ENCODE measurements around the gene TCEA3.

TCEA3 gene

DNA sequence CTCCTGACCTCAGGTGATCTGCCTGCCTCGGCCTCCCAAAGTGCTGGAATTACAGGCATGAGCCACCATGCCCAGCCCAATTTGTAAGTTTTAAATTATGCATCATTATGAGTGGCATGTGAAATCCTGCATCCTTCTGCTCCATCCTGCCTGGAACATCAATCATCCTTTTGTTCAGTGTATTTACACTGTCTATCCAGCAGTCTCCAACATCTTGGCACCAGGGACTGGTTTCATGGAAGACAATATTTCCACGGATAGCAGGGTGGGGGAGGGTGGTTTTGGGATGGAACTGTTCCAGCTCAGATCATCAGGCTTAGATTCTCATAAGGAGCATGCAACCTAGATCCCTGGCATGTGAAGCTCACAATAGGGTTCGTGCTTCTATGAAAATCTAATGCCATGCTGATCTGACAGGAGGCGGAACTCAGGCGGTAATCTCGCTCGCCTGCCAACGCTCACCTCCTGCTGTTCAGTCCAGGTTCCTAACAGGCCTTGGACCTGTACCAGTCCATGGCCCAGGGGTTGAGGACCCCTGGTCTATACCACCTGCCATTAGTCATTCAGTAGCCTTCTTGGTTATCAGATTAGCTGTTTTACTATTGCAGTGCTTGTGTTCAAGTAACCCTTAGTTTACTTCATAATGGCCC lies 22.2 kb upstream of the TCEA3 start:
- no peak for DNase-seq (ENCODE audit: low read depth)

DNA sequence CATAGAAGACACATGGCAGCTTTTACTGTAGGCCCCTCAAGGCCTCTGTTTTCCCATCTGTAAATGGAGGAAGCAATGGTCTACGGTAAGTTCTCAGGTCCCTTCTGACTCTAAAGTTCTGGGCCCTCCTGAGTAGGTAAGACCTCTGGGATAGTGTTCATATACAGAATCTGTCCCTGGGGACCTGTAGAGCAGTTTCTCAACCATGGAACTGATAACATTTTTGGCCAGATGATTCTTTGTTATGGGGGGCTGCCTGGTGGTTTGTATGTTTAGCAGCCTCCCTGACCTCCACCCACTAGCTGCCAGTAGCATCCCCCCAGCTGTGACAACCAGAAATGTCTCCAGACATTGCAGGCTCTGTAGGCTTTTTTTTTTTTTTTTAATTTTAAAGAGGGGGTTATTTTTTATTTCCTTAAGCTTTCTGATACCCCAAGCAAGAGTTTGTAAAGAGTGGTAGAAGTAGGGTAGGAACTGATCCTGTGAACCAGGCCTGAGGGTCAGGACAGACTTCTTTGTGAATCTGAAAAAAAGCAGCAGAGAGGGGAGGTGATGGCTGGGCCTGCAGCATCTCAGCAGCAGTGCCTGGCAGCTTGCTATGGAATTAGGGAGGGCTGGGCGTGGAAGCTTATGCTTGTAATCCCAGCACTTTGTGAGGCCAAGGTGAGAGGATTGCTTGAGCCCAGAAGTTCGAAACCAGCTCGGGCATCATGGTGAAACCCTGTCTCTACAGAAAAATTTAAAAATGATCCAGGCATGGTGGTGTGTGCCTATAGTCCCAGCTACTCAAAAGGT lies 20.2 kb upstream of the TCEA3 start:
- DNase-seq (ENCODE audit: low read depth) = no peak

DNA sequence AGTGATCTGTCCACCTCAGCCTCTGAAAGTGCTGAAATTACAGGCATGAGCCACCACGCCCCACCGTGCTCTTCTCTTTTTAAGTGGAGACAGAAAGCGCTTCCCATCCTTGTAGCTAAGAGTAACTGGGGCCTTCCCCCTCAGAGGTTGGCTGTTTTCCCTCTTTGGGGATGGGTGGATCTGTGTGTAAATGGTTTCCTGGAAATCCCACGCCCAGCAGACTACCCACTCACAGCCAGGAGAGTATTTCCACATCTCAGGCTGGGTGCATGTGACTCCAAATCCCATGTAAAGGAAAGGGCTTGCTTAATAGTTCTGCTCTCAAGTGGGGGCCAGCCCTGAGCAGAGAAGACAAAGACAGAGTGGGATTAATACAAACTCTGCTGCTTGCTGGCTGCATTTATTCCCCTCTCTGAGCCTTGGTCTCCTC lies 19.6 kb upstream of the TCEA3 start:
- no peak for DNase-seq (ENCODE audit: low read depth)

DNA sequence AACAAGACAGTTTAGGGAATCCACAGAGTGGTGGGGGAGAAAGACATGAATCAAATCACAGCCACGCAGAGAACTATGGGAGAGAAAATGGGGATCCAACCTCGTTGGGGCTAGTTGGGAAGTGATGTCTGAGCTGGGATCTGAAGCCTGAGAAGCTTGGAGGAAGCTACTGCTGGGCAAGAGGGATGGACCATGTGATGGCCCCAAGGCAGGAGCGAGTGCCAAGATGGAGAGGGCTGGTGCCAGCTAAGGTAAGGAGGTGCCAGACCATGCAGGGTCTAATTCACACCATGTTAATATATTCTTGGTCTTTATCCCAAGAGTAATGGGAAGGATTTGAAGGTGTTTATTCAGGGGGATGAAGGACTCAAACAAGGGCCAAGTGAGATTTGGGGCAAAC lies 18.2 kb upstream of the TCEA3 start:
- no peak for DNase-seq (ENCODE audit: low read depth)

DNA sequence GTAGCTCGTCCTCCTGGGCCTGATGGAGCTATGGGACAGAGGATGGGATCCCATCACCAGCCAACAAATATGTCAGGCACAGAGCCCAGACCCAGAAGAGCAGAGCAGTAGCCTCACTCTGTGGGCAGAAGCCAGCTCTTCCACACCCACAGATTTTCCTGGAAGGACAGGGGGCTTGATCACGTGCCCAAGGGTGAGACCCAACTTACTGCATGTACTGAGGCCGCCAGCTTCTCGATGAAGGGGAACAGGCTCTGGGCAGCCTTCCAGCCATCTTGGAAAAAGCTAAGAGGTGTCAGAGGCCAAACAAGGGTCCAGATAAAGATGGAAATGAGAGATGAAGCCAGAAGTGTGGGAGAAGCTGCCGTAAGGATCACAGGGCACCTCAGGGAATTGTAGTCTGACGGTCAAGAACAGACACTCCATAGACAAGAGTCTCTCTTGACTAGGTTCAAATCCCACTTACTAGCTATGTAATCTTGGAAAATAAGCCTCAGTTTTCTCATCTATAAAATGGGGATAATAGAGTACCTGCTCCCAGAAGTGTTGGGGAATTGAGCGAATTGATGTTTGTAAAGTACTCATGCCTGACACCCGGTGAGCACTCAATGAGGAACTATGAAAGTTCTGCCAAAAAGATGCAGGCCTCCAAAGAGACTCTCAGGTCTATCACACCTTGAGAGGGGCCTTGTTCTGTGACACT lies 17.0 kb upstream of the TCEA3 start:
- DNase-seq (ENCODE audit: low read depth) = no peak

DNA sequence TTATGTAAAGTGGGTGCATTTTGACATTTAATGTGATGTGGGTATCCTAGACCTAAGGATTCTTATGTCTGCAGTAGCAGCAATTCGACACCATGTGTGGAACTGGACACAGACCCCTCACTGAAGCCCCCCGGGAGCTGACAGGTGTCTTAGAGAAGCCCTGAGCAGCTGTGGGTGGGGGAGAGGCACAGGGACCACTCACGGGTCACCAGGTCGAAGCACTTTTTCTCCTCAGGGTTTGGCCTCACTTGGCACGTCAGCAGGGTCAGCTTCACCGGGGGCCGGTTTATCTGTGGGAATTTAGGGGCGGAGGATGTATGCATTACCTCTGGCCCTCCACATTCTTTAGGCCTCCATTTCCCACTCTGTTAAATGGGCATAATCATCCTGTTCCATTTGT lies 14.0 kb upstream of the TCEA3 start:
- no peak for DNase-seq (ENCODE audit: low read depth)

DNA sequence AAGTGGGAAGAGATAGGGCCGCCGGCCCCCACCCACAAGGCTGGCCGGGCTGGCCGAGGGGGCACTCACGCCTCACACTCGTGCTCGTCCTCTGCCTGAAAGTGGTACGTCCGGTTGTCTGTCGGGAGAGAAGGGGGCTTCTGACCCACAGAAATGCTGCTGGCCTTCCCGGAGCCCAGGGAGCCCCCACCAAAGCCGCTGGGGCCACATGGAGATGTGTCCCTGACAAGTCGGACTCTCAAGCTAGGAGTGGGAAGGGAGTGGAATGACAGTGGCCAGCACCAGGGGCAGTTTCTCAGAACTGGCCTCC lies 12.8 kb upstream of the TCEA3 start:
- DNase-seq (ENCODE audit: low read depth) = no peak

DNA sequence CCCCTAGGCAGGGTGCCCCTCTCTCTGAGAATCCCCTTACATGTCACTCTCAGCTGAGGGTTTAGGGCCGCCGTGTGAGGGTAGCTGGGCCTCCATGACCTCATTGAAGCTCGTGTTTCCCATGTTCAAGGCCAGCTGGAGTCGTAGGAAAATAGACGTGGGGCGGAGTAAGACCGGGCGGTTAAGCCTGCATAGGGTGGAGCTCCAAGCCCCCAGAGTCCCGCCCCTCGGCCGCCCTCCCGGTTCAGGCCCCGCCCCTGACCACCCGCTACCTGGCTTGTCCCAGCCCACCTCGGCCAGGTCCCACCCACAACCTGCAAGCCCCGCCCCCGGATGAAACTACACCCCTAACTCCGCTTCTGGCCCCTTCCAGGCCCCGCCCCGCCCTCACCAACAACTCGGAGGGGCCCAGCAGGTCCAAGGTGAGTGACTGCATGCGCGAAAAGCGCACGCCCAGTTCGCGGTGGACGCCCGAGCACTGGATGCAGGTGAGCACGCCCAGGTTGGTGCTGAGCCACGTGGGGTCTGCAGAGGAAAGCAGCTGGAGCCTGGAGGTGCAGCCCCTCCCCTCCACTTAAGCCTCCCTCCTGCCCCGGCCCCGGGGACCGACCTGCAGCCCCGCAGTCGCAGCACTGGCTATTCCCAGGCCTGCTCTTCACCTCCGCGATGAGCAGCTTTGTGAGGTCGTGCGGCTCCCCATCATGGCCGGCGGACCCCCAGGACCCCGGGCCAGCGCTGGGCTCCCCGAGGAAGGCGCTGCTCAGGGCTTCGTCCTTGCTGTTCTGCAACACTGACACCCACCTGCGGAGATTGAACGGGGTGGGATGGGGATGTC lies 12.2 kb upstream of the TCEA3 start:
- DNase-seq (ENCODE audit: low read depth) = peak; percentile 19

DNA sequence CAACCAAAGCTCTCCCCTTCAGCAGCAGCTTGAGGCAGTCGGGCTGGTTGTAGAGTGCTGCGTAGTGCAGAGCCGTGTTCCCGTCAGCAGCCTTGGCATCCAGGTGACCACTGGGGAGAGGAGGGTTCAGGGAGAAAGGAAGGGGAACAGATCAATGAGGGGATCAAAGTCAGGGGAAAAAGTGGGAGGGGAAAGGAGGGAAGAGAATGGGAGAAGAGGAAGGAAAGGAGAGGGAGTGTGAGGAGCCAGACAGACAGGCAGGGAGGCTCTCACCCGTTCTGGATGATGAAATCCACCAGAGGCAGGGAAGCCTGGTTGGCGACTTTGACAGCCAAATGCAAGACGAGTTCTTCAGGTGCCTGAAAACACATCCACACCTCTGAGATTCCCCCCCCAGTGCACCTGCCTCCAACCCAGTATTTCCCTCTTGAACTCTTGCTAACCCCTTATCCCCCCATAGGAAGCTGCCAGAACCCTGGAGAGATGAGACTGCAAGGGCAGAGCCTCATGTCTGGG lies 9.8 kb upstream of the TCEA3 start:
- DNase-seq (ENCODE audit: low read depth) = no peak

DNA sequence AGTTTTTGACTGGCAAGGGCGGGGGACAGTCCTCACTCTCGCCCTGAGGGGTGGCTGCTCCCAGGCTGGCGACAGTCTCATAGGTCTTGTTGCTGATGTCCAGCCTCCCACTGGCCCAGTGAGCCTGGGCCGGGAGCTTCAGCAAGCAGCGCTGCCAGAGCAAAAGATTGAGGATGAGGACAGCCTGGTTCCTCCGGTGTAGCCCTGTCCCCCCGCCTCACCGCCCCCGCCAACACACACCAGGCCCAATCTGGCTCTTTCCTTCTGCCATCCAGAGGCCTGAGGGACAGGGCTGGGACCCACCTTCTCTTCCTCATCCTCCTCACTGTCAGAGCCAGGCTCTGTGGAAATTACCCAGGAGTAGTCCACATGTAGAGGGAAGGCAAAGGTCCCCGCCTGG lies 8.6 kb upstream of the TCEA3 start:
- DNase-seq (ENCODE audit: low read depth) = no peak

DNA sequence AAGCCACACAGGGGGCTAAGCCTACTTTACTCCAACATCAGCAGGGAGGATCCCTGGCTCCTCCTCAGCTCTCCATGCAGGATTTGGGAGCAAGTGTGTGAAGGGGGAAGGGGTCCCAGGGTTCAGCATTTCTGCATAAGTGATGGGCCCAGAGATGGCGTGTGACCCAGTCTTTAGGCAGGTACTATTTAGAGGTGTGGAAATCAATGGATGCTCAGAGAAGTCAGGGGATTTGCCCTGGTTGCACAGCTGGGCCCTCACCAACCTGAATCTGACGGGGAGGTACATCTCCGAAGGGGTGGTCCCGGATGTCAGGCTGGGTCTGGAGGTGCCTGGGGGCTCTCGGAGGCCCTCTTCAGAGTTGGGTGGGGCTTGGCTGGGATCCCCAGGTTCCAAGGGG lies 6.9 kb upstream of the TCEA3 start:
- DNase-seq (ENCODE audit: low read depth) = no peak

DNA sequence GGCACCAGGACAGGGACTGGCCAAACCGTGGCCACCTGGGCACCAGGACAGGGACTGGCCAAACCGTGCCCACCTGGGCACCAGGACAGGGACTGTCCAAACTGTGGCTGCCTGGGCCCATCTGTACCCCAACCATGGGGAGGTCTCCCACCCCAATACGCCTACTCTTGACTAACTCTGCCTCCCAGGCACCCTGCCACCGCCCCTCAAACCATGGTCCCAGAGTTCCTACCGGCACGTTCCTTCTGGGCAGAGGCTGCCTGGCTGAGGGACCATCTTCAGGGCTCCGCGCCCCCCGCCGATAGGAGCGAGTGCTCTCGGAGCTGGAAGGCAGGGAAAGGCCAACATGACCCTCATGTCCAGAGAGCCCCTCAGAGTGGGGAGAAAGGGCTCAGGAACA lies 6.3 kb upstream of the TCEA3 start:
- DNase-seq (ENCODE audit: low read depth) = no peak

DNA sequence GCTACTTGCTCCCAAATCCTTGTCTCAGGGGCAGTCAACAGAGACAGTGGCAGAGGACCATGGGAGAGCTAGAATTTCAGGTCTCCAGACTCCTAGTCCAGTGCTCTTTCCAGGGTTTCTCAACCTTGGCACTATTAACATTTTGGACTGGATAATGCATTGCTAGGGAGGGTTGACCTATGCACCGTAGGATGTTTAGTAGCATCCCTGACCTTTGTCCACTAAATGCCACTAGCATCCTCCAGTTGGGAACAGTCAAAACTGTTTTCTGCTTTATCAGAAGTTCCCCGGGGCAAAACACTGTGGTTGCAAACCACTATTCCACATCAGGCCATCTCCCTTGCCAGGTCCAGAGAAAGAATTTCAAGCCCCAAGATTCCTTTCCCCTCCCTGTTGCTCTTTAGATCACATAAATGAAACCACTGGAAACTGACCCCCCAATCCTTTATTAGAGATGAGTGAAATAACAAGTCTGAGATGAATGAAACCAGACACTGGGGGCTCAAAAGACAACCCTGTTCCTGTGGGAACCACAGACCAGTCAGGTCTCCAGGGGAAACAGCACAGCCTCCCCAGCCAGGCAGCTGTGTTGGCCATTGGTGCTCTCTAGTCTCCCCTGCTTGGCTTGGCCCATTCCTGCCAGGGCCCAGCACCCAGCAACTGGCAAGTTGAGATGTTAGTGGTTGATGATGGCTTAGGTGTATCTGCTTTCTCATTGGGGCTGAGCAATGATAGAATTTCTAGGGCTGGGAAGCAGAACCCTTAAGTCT lies 3.8 kb upstream of the TCEA3 start:
- DNase-seq (ENCODE audit: low read depth) = no peak

DNA sequence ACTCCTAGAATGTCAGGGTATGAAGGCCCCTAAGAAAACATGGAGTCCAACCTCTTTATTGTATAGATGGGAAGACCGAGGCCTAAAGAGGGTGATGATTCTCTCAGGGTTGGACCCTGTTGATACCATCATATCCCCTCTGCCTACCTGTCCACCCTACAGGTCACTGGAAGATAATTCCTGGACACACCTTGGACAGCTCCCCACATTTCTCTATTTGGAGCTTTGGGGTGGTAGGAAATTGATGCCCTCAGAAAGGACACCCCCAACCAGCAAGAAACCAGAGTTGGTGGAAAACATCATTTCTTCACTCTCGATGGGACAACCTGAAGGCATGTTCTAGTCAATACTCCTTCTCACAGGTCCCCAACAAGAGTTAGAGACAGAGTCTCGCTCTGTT lies 3.0 kb upstream of the TCEA3 start:
- no peak for DNase-seq (ENCODE audit: low read depth)

DNA sequence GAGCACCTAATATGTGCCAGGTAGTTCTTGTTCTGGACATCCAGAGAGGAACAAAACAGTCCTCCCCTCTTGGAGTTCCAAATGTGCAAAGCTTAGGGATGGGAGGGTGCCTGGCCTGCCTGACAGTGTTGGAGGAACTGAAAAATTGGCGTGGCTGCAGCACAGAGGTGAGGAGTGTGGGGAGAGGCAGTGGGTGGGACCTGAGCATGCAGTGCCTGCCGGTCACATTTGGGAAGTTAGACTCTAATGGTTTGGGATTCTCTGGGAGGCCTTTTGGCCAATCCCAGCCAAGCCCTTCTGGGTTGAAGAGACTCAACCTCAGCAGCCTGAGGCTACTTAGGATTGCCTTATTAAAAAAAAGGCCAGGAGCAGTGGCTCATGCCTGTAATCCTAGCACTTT lies 2.3 kb upstream of the TCEA3 start:
- no peak for DNase-seq (ENCODE audit: low read depth)

DNA sequence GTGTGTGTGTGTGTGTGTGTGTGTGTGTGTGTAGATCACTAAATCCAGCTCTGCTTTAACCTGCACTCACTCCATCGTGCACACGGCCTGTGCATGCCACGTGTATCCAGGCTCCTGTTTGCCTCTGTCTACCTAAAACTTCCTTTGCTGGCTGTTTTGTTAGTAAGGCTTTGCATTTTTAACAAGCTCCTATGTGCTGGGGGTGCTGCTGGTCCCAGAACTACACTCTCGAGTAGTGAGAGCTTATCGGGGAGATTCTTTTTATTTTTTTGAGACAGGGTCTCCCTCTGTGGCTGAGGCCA lies 596 bp upstream of the TCEA3 start:
- no peak for DNase-seq (ENCODE audit: low read depth)

DNA sequence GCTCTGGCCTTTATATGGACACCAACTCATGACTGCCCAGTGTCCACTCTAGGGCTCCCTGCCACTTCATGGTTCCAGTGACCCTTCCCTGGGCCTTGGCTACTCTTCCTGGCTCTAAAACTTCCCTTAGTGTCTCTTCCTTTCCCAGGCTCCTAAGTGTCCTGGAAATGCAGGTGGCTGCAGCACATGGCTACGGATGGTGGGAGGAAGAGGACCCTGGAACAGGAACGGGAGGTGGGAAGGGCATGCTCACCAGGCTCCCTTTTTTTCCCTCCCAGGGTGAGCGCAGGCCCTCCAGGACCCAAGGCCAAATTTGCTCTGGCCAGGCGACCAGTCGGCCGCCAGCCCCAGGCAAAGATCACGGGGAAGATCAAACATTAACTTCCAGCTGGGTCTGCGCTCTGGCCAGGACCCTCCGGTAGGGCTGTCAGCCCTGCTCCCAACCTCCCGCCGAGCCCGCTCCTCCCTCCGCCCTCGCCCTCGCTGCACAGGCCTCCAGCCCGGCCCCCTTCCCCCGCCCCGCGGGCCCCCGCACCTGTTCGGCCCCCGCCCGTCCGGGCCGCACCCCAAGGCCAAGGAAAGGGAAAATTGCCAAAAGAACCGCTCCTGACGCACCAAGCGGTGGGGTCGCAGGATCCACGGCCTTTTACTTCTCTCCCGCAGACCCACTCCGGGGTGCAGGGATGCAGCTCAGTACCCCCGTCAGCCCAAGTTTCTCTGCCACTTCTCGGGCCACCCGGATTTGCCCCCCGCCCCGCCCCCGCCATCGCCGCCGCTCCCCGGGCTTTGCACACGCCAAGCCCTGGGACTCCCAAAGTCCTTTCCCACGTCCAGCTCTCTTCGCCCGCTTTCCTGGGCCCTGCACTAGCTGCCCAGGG lies 894 bp downstream of the TCEA3 start:
- no peak for DNase-seq (ENCODE audit: low read depth)

DNA sequence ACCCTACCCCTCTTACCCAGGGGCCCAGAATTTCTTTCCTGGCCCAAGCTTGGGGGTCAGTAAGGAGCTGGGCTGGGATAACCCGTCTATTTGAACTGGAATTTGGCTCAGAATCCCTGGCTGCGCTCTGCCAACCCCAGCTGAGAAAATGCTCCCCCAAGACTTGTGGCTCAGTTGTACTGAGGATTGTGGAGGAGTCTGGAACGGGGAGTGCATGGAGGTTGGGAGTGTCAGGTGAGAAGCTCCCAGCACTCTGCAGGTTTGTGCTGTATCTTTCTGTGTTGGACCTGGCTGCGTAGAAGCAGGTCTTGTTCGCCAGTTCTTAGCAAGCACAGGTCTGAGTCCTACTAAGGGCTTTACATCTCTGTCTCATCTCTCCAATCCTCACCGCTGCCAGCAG lies 1.6 kb downstream of the TCEA3 start:
- DNase-seq (ENCODE audit: low read depth) = no peak

DNA sequence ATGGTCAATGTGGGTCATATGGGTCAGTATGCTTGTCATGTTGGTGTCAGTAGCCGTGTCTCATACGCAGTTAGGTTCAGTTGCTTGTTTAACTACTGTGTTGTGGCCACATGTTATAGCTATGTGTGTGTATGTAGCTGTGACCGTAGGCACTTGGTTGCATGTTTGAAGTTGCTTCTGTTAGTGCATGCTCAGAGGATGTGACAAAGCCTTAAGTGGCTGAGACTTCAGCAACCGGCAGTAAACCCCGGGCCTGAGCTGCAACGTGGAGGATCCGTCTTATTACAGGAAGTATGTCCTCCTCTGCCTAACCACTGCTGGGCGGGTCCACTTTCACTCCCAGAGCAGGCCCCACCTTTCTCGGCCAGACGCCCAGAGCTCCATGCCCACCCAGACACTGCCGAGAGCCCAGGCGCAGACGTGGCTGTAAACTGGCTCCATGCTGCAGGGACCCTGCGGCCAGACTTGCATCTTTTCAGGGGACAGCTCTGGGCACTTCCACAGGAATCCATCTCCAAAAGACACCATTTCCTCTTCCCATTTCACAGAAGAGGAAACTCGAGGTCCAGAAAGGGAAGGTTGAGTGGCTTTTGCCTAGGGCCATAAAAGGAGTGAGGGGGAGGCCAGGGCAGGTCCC lies 2.2 kb downstream of the TCEA3 start:
- DNase-seq (ENCODE audit: low read depth) = peak; percentile 28

DNA sequence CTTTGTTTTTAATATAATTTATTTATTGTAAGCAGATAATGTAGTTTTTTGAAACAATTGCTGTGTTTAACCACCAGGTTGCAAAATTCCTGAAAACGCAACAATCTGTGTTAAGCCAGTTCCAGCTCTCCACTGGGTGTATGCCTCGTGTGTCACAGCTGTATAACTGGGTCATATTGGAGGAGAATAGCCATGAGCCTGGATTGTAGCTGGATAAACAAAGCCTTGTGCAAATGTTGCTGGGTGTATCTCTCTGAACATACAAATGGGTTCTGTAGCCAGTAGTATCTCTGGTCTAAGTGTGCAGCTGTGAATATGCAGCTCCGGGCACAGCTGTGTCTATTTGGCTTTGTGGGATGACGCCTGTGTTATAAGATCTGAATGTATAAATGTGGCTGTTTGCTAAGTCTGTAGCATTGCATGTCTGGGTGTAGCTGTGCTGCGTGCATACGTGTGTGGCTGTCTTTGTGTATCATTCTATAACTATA lies 2.8 kb downstream of the TCEA3 start:
- no peak for DNase-seq (ENCODE audit: low read depth)
